SK-N-SH treated with all-trans-retinoic acid at 6 μM for 48 hours (cell line): ENCODE results near the gene AUTS2.
A peak's percentile ranks its signal among the peaks of the same experiment; 100 is the strongest.

Source experiments
- ATAC-seq: fragments of 200-7000 bp; cut with Tn5 transposase; 3 replicates; pipeline ENCODE4 v1.9.1; 2020; ENCODE audit warnings: mild to moderate bottlenecking, moderate library complexity
- BACH2 ChIP-seq: fragments of 250-450 bp; sonication (Bioruptor Pico); IDR thresholded peaks from 2 replicates; pipeline ENCODE4 v1.9.0; 2021; ENCODE audit warnings: mild to moderate bottlenecking, borderline replicate concordance
- CREB5 ChIP-seq: fragments of 250-450 bp; sonication (Bioruptor Pico); IDR thresholded peaks from 2 replicates; pipeline ENCODE4 v1.5.1; 2020; ENCODE audit warnings: low read depth, mild to moderate bottlenecking, moderate library complexity
- GLIS3 ChIP-seq: fragments of 250-450 bp; sonication (Bioruptor Pico); IDR thresholded peaks from 2 replicates; pipeline ENCODE4 v1.5.0; 2020; ENCODE audit warnings: mild to moderate bottlenecking, moderate library complexity
- ISL1 ChIP-seq: fragments of 250-450 bp; sonication (Bioruptor Pico); IDR thresholded peaks from 2 replicates; pipeline ENCODE4 v2.1.2; 2022; ENCODE audit warnings: mild to moderate bottlenecking, moderate library complexity
- OSR1 ChIP-seq: fragments of 250-450 bp; sonication (Bioruptor Pico); IDR thresholded peaks from 2 replicates; pipeline ENCODE4 v1.8.0; 2022; ENCODE audit warnings: moderate library complexity, mild to moderate bottlenecking, inconsistent platforms
- PPARA ChIP-seq: fragments of 250-450 bp; sonication (Bioruptor Pico); IDR thresholded peaks from 2 replicates; pipeline ENCODE4 v1.5.0; 2020; ENCODE audit warnings: mild to moderate bottlenecking, borderline replicate concordance
- SNAI2 ChIP-seq: fragments of 250-450 bp; sonication (Bioruptor Pico); IDR thresholded peaks from 2 replicates; pipeline ENCODE4 v1.5.0; 2020; ENCODE audit warnings: mild to moderate bottlenecking, moderate library complexity
- TCF4 ChIP-seq: fragments of 250-450 bp; sonication (Bioruptor Pico); IDR thresholded peaks from 2 replicates; pipeline ENCODE4 v1.8.0; 2021; ENCODE audit warnings: mild to moderate bottlenecking, moderate library complexity, borderline replicate concordance
- TOX ChIP-seq: fragments of 250-450 bp; sonication (Bioruptor Pico); IDR thresholded peaks from 2 replicates; pipeline ENCODE4 v1.8.0; 2021; ENCODE audit warnings: mild to moderate bottlenecking, moderate library complexity, borderline replicate concordance
- ZC3H10 ChIP-seq: fragments of 250-450 bp; sonication (Bioruptor Pico); IDR thresholded peaks from 2 replicates; pipeline ENCODE4 v1.5.1; 2021; ENCODE audit warnings: mild to moderate bottlenecking, moderate library complexity
- ZFP30 ChIP-seq: fragments of 450-650 bp; formaldehyde crosslinking; IDR thresholded peaks from 2 replicates; pipeline ENCODE4 v1.5.0; 2022; ENCODE audit warnings: mild to moderate bottlenecking, moderate library complexity
- ZNF565 ChIP-seq: fragments of 450-650 bp; formaldehyde crosslinking; conservative IDR thresholded peaks from 2 replicates; pipeline ENCODE4 v1.5.0; 2020; ENCODE audit warnings: low read depth, mild to moderate bottlenecking, moderate library complexity
- ZNF8 ChIP-seq: fragments of 450-650 bp; formaldehyde crosslinking; IDR thresholded peaks from 2 replicates; pipeline ENCODE4 v1.5.0; 2020; ENCODE audit warnings: mild to moderate bottlenecking, moderate library complexity
- TF ChIP-seq, protein P1 (sequence below): fragments of 250-450 bp; sonication (Bioruptor Pico); IDR thresholded peaks from 2 replicates; pipeline ENCODE4 v1.5.1; 2021; ENCODE audit warnings: mild to moderate bottlenecking, moderate library complexity
- TF ChIP-seq, protein P2 (sequence below): fragments of 250-450 bp; sonication (Bioruptor Pico); IDR thresholded peaks from 2 replicates; pipeline ENCODE4 v1.5.0; 2020; ENCODE audit warnings: mild to moderate bottlenecking, moderate library complexity
- TF ChIP-seq, protein P3 (sequence below): fragments of 250-450 bp; sonication (Bioruptor Pico); IDR thresholded peaks from 2 replicates; pipeline ENCODE4 v1.8.0; 2020; ENCODE audit warnings: mild to moderate bottlenecking, moderate library complexity, borderline replicate concordance
- TF ChIP-seq, protein P4 (sequence below): fragments of 250-450 bp; sonication (Bioruptor Pico); IDR thresholded peaks from 2 replicates; pipeline ENCODE4 v1.8.0; 2021; ENCODE audit warnings: low read depth, mild to moderate bottlenecking, moderate library complexity, borderline replicate concordance

AUTS2 gene

GRCh38 chr7:70736715-70737460 lies 1138.6 kb downstream of the AUTS2 start:
- TF ChIP-seq ISL1 (CRISPR knock-in tag) (peak; percentile 44), OSR1 (no peak), ZFP30 (CRISPR knock-in tag) (no peak), TCF4 (no peak)
- ATAC-seq: peak; percentile 73

DNA sequence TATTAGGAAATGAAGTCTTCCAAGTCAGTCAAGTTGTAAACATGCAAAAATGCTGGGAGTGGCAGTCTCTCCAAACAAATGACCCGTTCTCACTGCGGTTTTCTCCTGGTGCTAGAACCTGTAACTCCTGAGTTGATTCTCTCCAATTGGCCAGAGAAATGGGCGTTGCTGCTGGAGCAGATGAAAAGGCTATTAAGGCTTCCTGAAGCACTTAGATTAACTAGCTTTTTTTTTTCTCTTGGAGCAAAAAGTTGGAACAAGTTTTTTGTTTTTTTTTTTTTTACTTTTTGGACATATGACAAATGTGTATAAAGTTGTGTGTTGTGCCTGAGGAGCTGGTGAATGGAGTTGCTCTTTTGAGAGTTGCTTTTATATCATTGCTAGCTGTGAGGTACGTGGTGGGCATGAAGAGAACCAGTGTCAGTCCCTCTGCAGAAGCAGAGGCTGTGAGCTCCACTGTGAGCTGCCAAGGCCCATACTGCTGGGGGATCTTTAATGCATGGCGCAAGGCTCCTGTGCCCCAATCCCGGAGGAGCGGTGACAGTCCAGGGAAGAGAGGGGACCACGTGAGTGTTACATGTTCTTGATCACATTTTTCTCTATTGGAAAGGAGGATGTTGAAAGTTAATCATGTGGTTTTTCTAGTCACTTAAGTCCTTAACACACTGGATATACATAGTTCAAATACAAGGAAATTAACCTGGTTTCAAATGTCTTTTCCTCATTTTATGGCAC lies 1140.0 kb downstream of the AUTS2 start:
- ATAC-seq: no peak
- TF ChIP-seq SNAI2 (no peak), GLIS3 (CRISPR knock-in tag) (no peak), ZNF8 (CRISPR knock-in tag) (no peak), CREB5 (CRISPR knock-in tag) (no peak)
- TF ChIP-seq, protein P1, sequence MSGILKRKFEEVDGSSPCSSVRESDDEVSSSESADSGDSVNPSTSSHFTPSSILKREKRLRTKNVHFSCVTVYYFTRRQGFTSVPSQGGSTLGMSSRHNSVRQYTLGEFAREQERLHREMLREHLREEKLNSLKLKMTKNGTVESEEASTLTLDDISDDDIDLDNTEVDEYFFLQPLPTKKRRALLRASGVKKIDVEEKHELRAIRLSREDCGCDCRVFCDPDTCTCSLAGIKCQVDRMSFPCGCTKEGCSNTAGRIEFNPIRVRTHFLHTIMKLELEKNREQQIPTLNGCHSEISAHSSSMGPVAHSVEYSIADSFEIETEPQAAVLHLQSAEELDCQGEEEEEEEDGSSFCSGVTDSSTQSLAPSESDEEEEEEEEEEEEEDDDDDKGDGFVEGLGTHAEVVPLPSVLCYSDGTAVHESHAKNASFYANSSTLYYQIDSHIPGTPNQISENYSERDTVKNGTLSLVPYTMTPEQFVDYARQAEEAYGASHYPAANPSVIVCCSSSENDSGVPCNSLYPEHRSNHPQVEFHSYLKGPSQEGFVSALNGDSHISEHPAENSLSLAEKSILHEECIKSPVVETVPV (CRISPR knock-in tag): no peak
- TF ChIP-seq, protein P2, sequence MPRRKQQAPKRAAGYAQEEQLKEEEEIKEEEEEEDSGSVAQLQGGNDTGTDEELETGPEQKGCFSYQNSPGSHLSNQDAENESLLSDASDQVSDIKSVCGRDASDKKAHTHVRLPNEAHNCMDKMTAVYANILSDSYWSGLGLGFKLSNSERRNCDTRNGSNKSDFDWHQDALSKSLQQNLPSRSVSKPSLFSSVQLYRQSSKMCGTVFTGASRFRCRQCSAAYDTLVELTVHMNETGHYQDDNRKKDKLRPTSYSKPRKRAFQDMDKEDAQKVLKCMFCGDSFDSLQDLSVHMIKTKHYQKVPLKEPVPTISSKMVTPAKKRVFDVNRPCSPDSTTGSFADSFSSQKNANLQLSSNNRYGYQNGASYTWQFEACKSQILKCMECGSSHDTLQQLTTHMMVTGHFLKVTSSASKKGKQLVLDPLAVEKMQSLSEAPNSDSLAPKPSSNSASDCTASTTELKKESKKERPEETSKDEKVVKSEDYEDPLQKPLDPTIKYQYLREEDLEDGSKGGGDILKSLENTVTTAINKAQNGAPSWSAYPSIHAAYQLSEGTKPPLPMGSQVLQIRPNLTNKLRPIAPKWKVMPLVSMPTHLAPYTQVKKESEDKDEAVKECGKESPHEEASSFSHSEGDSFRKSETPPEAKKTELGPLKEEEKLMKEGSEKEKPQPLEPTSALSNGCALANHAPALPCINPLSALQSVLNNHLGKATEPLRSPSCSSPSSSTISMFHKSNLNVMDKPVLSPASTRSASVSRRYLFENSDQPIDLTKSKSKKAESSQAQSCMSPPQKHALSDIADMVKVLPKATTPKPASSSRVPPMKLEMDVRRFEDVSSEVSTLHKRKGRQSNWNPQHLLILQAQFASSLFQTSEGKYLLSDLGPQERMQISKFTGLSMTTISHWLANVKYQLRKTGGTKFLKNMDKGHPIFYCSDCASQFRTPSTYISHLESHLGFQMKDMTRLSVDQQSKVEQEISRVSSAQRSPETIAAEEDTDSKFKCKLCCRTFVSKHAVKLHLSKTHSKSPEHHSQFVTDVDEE (CRISPR knock-in tag): no peak

DNA sequence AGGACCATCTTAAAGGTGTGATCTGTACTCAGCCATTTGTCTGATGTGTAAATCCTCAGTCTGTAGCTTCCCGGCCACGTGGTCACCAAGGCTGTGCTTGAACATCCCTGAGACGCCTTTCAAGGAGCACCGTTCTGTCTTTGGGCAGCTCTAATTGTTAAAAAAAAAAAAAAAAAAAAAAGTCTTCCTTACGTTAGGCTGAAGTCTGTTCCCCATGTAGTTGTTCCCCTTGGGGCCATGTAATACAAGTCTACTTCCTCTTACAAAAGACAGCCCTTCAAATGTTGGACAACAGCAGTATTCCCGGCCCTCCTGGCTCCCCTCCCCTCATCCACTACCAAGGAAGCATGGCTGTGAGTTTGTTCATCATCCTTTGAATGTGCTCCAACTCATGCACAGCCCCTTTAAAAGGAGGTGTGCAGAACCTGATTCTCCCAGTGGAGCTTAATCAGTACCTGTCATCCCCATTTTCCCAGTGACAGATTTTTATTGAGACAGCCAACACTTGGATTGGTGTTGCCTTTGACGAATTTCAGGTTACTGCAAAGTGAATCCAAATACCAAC lies 1141.5 kb downstream of the AUTS2 start:
- no peak for ATAC-seq
- TF ChIP-seq GLIS3 (CRISPR knock-in tag): no peak
- TF ChIP-seq, protein P3, sequence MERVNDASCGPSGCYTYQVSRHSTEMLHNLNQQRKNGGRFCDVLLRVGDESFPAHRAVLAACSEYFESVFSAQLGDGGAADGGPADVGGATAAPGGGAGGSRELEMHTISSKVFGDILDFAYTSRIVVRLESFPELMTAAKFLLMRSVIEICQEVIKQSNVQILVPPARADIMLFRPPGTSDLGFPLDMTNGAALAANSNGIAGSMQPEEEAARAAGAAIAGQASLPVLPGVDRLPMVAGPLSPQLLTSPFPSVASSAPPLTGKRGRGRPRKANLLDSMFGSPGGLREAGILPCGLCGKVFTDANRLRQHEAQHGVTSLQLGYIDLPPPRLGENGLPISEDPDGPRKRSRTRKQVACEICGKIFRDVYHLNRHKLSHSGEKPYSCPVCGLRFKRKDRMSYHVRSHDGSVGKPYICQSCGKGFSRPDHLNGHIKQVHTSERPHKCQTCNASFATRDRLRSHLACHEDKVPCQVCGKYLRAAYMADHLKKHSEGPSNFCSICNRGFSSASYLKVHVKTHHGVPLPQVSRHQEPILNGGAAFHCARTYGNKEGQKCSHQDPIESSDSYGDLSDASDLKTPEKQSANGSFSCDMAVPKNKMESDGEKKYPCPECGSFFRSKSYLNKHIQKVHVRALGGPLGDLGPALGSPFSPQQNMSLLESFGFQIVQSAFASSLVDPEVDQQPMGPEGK (CRISPR knock-in tag): no peak
- no peak for TF ChIP-seq SNAI2

- TF ChIP-seq TCF4: no peak
- no peak for TF ChIP-seq SNAI2
- TF ChIP-seq, protein P3 (CRISPR knock-in tag): no peak
- no peak for TF ChIP-seq ZNF565 (CRISPR knock-in tag)
- TF ChIP-seq ZC3H10 (CRISPR knock-in tag): no peak
- TF ChIP-seq, protein P4, sequence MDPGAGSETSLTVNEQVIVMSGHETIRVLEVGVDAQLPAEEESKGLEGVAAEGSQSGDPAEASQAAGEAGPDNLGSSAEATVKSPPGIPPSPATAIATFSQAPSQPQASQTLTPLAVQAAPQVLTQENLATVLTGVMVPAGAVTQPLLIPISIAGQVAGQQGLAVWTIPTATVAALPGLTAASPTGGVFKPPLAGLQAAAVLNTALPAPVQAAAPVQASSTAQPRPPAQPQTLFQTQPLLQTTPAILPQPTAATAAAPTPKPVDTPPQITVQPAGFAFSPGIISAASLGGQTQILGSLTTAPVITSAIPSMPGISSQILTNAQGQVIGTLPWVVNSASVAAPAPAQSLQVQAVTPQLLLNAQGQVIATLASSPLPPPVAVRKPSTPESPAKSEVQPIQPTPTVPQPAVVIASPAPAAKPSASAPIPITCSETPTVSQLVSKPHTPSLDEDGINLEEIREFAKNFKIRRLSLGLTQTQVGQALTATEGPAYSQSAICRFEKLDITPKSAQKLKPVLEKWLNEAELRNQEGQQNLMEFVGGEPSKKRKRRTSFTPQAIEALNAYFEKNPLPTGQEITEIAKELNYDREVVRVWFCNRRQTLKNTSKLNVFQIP (CRISPR knock-in tag): no peak
- TF ChIP-seq, protein P2 (CRISPR knock-in tag): no peak
- TF ChIP-seq BACH2 (CRISPR knock-in tag): no peak
- TF ChIP-seq TOX (CRISPR knock-in tag): no peak
- no peak for TF ChIP-seq PPARA (CRISPR knock-in tag)
- no peak for ATAC-seq
Observed at GRCh38 chr7:70741666-70742065, 1143.4 kb downstream of the AUTS2 start.
